HEK293 (cell line): Measurements from ENCODE around the gene CDC5L.

Experiments
- GFI1B ChIP-seq: fragments of 450-650 bp; formaldehyde crosslinking; IDR thresholded peaks from 2 replicates; pipeline ENCODE4 v1.5.1; 2016; ENCODE audit warnings: missing biosample characterization, missing genetic modification characterization
- GLIS1 ChIP-seq: fragments of 450-650 bp; formaldehyde crosslinking; IDR thresholded peaks from 2 replicates; pipeline ENCODE4 v1.5.1; 2016; ENCODE audit warnings: missing biosample characterization, missing genetic modification characterization
- GLIS2 ChIP-seq: fragments of 450-650 bp; formaldehyde crosslinking; IDR thresholded peaks from 2 replicates; pipeline ENCODE4 v1.5.1; 2016; ENCODE audit warnings: missing biosample characterization, missing genetic modification characterization
- KLF1 ChIP-seq: fragments of 450-650 bp; formaldehyde crosslinking; IDR thresholded peaks from 2 replicates; pipeline ENCODE4 v1.5.1; 2016; ENCODE audit warnings: missing biosample characterization, missing genetic modification characterization
- KLF8 ChIP-seq: fragments of 450-650 bp; formaldehyde crosslinking; IDR thresholded peaks from 2 replicates; pipeline ENCODE4 v1.5.1; 2016; ENCODE audit warnings: missing biosample characterization, missing genetic modification characterization
- OSR2 ChIP-seq: fragments of 450-650 bp; formaldehyde crosslinking; IDR thresholded peaks from 2 replicates; pipeline ENCODE4 v1.5.1; 2016; ENCODE audit warnings: missing biosample characterization, missing genetic modification characterization
- REPIN1 ChIP-seq: fragments of 450-650 bp; formaldehyde crosslinking; IDR thresholded peaks from 2 replicates; pipeline ENCODE4 v1.5.1; 2017; ENCODE audit warnings: missing biosample characterization, missing genetic modification characterization, low read depth
- SP7 ChIP-seq: fragments of 450-650 bp; formaldehyde crosslinking; IDR thresholded peaks from 2 replicates; pipeline ENCODE4 v1.5.1; 2016; ENCODE audit warnings: missing biosample characterization, missing genetic modification characterization
- TCF7L2 ChIP-seq: IDR thresholded peaks from 2 replicates; pipeline ENCODE4 v1.6.1; 2011; ENCODE audit warnings: low read depth, mild to moderate bottlenecking, inconsistent platforms, low read length, moderate library complexity, borderline replicate concordance
- TRIM28 ChIP-seq: IDR thresholded peaks from 2 replicates; pipeline ENCODE4 v1.6.1; 2011; ENCODE audit warnings: low read length, control low read depth, borderline replicate concordance
- ZBTB10 ChIP-seq: fragments of 450-650 bp; formaldehyde crosslinking; IDR thresholded peaks from 2 replicates; pipeline ENCODE4 v1.5.1; 2016; ENCODE audit warnings: missing biosample characterization, missing genetic modification characterization
- ZBTB17 ChIP-seq: fragments of 450-650 bp; formaldehyde crosslinking; IDR thresholded peaks from 2 replicates; pipeline ENCODE4 v1.5.1; 2016; ENCODE audit warnings: missing biosample characterization, missing genetic modification characterization
- ZBTB8A ChIP-seq: fragments of 450-650 bp; formaldehyde crosslinking; IDR thresholded peaks from 2 replicates; pipeline ENCODE4 v1.5.1; 2016; ENCODE audit warnings: missing biosample characterization, missing genetic modification characterization
- ZEB2 ChIP-seq: fragments of 450-650 bp; formaldehyde crosslinking; IDR thresholded peaks from 2 replicates; pipeline ENCODE4 v1.5.1; 2016; ENCODE audit warnings: missing biosample characterization, missing genetic modification characterization
- ZIC2 ChIP-seq: fragments of 450-650 bp; formaldehyde crosslinking; IDR thresholded peaks from 2 replicates; pipeline ENCODE4 v1.5.1; 2016; ENCODE audit warnings: missing biosample characterization, missing genetic modification characterization
- ZNF2 ChIP-seq: fragments of 450-650 bp; formaldehyde crosslinking; IDR thresholded peaks from 2 replicates; pipeline ENCODE4 v1.5.1; 2016; ENCODE audit warnings: missing biosample characterization, missing genetic modification characterization
- ZNF202 ChIP-seq: fragments of 450-650 bp; formaldehyde crosslinking; IDR thresholded peaks from 2 replicates; pipeline ENCODE4 v1.5.1; 2016; ENCODE audit warnings: missing biosample characterization, missing genetic modification characterization, borderline replicate concordance
- ZNF23 ChIP-seq: fragments of 450-650 bp; formaldehyde crosslinking; IDR thresholded peaks from 2 replicates; pipeline ENCODE4 v1.5.1; 2016; ENCODE audit warnings: missing biosample characterization, missing genetic modification characterization, borderline replicate concordance
- ZNF280D ChIP-seq: fragments of 450-650 bp; formaldehyde crosslinking; IDR thresholded peaks from 2 replicates; pipeline ENCODE4 v1.5.1; 2016; ENCODE audit warnings: missing biosample characterization, missing genetic modification characterization
- ZNF324 ChIP-seq: fragments of 450-650 bp; formaldehyde crosslinking; IDR thresholded peaks from 2 replicates; pipeline ENCODE4 v1.5.1; 2016; ENCODE audit warnings: missing biosample characterization, missing genetic modification characterization
- ZNF354C ChIP-seq: fragments of 450-650 bp; formaldehyde crosslinking; IDR thresholded peaks from 2 replicates; pipeline ENCODE4 v1.5.1; 2016; ENCODE audit warnings: missing biosample characterization, missing genetic modification characterization, low read depth, borderline replicate concordance
- ZNF513 ChIP-seq: fragments of 450-650 bp; IDR thresholded peaks from 2 replicates; pipeline ENCODE4 v1.5.1; 2018; ENCODE audit warnings: missing biosample characterization, missing genetic modification characterization
- ZNF596 ChIP-seq: fragments of 450-650 bp; IDR thresholded peaks from 2 replicates; pipeline ENCODE4 v1.5.0; 2018; ENCODE audit warnings: missing biosample characterization, mild to moderate bottlenecking, missing genetic modification characterization, moderate library complexity
- ZNF600 ChIP-seq: fragments of 450-650 bp; formaldehyde crosslinking; IDR thresholded peaks from 2 replicates; pipeline ENCODE4 v1.5.1; 2016; ENCODE audit warnings: missing biosample characterization, missing genetic modification characterization
- ZNF707 ChIP-seq: fragments of 450-650 bp; formaldehyde crosslinking; IDR thresholded peaks from 2 replicates; pipeline ENCODE4 v1.5.1; 2016; ENCODE audit warnings: missing biosample characterization, missing genetic modification characterization
- ZNF76 ChIP-seq: fragments of 450-650 bp; formaldehyde crosslinking; IDR thresholded peaks from 2 replicates; pipeline ENCODE4; 2016; ENCODE audit warnings: low read depth, missing biosample characterization, missing genetic modification characterization, borderline replicate concordance
- ZNF792 ChIP-seq: fragments of 450-650 bp; formaldehyde crosslinking; IDR thresholded peaks from 2 replicates; pipeline ENCODE4 v1.5.1; 2016; ENCODE audit warnings: missing biosample characterization, missing genetic modification characterization

The CDC5L gene

GRCh38 chr6:44387346-44388134 lies at the start of gene CDC5L (continued):
- TF ChIP-seq ZNF280D (tag by site-specific recombination) (no peak), TRIM28 (peak; percentile 78; the same call in 1 of the 2 replicates), ZNF23 (tag by site-specific recombination) (no peak), ZNF596 (tag by site-specific recombination) (0 out of 2 replicates have a peak, but pooled peaks have one; percentile 18), GLIS1 (peak; percentile 94), KLF1 (0 out of 2 replicates have a peak, but pooled peaks have one; percentile 6), ZNF76 (tag by site-specific recombination) (peak; percentile 63; the same call in 1 of the 2 replicates), GLIS2 (peak; percentile 99), ZNF792 (no peak), SP7 (peak; percentile 78), ZNF513 (tag by site-specific recombination) (no peak), OSR2 (tag by site-specific recombination) (no peak), ZIC2 (peak; percentile 68), KLF8 (tag by site-specific recombination) (0 out of 2 replicates have a peak, but pooled peaks have one; percentile 32), ZEB2 (tag by site-specific recombination) (peak; percentile 19; the same call in 1 of the 2 replicates), ZNF354C (no peak), ZBTB17 (tag by site-specific recombination) (peak; percentile 93), ZNF324 (tag by site-specific recombination) (no peak), TCF7L2 (peak; percentile 38; the same call in 1 of the 2 replicates), ZBTB8A (tag by site-specific recombination) (peak; percentile 34; the same call in 1 of the 2 replicates), ZNF600 (tag by site-specific recombination) (peak; percentile 92), GFI1B (no peak), ZBTB10 (tag by site-specific recombination) (peak; percentile 17; the same call in 1 of the 2 replicates), REPIN1 (tag by site-specific recombination) (peak; percentile 30; the same call in 1 of the 2 replicates), ZNF2 (tag by site-specific recombination) (peak; percentile 76; the same call in 1 of the 2 replicates), ZNF707 (tag by site-specific recombination) (no peak), ZNF202 (tag by site-specific recombination) (no peak)
